ENCODE data around the gene HMBS.
"Not testable (repeated sequence)": the region's sequence is repeated elsewhere in the genome, so short reads cannot be mapped to it uniquely, and the experiment has no call there.

HMBS gene

DNA sequence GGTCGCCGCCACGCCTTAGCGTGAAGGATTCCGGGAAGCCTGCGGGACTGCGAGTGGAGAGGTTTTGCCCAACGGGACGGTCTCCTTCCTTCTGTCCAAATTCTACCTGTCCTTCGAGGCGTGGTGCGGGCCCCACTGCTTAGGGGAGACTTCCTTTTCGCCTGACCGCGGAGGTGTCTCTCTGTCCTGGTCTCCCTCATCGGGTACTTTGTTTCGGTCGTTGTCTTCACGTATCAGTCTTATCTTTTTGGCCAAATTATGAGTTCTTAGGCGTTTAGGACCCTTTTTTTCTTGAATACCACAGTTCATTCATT is 37.1 kb downstream of the HMBS start:
- no peak for DNase-seq

DNA sequence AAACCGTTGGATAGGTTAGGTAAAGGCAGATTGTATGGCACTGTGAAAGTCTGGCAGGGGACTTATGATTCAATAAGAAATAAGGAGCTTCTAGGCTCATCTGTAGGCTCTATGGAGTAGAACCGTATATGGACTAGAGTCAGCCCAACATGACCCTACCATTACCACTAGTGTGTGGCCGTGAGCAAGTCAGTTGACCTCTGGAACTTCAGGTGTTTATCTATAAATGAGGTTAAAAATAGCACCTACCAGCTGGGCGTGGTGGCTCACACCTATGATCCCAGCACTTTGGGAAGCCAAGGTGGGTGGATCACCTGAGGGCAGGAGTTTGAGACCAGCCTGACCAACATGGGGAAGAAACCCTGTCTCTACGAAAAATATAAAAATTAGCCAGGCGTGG is 41.1 kb downstream of the HMBS start:
- DNase-seq = no peak

DNA sequence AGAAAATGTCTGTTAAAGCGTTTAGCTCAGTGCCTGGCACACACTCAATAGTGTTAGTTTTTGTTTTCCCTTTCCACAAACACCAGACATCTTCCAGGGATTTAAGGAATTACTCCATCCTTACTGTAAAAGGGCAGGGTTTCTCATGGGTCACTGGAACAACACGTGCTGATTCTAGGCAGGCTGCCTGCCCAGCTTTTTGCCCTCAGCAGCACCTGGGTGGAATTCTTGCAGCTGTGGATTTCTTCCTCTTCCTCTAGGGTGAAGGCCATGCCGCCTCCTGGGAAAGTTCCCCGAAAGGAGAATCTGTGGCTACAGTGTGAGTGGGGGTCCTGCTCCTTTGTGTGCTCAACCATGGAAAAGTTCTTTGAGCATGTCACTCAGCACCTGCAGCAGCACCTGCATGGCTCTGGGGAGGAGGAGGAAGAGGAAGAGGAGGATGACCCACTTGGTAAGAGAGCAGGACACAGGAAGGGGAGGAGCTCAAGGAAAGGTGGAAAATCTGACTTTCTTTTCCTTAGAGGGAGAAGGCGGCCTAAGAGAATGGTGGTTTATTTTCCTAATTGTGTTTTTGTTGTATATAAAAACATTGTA is 42.1 kb downstream of the HMBS start:
- no peak for DNase-seq

DNA sequence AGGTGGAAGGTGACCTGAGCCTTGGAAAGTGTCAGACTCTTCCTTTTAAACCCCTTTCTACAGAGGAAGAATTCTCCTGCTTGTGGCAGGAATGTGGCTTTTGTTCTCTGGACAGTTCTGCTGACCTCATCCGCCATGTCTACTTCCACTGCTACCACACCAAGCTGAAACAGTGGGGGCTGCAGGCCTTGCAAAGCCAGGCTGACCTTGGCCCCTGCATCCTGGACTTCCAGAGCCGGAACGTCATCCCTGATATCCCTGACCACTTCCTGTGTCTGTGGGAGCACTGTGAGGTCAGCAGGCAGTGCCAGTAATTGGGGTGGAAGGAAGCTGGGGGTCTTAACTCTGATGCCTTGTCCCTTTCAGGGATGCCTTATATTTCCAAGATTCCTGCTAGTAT is 46.0 kb downstream of the HMBS start:
- DNase-seq = no peak

DNA sequence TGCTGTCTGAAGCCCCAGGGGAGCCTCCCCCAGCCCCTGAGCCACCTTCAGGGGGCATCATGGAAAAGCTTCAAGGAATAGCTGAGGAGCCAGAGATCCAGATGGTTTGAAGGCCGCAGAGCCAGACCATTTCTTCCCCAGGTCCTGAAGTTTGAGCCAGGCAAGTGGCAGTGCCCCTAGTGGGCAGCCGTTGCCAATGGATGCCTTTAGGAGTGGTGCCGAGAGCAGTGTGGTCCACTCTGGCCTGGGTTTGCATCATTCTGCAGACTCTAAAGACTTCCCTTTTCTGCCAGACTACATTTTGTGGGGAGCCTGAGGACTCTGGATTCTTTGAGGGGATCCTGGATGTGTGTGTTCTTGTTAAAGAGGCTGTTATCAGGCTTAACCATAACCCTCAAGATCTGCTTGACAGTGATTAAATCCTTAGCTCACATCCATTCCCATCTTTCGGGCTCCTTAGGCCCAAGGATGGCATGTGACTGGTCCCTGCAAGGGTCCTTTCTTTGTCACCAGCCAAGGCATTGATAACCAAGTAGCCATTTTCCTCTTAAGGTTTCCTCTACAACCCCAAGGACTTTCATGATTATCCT is 49.8 kb downstream of the HMBS start:
- no peak for DNase-seq

DNA sequence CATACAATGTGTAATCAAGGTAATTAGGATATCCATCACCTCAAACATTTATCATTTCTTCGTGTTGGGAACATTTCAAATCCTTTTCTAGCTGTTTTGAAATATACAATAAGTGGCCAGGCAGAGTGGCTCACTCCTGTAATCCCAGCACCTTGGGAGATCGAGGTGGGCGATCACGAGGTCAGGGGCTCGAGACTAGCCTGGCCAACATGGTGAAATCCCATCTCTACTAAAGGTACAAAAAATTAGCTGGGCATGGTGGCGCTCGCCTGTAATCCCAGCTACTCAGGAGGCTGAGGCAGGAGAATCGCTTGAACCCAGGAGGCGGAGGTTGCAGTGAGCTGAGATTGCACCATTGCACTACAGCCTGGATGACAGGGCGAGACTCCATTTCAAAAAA is 54.6 kb downstream of the HMBS start:
- not testable (repeated sequence) for DNase-seq
